Right kidney (tissue), 1 donor: ENCODE data around the gene ISCA1.

Source experiments
- DNase-seq: peaks from one replicate; pipeline ENCODE4 v3.0.0-alpha.2; 2016

ISCA1 gene

DNA sequence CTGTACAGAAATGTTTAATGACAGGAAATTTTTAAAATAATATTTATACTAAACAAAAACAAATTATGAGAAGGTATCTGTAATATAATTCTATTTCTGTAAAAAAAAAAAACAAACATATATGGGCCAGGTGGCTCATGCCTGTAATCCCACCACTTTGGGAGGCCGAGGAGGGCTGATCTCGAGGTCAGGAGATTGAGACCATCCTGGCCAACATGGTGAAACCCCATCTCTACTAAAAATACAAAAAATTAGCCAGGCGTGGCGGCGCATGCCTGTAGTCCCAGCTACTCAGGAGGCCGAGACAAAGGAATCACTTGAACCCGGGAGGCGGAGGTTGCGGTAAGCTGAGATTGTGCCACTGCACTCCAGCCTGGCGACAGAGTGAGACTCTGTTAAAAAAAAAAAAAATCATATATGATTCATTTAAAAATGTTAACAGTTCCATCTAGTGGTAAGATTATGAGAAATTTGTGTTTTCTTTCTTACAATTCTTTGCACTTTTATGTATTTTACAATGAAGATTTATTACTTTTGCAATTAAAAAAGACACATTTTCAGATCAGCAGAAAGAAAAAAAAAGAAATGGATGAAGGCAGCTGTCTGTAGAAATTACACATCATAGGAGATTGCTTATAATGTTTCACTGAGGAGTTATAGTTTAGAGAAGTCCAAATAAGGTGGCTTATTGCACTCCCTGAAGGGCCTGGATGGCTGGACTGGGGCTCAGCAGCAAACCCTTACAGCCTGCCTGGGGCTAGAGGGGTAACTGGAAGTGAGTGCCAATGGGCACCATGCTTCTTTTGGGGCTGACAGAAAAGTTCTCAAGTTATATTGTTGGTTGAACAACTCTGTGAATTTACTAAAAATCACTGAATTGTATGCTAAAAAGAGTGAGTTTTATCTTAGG is 43.2 kb downstream of the ISCA1 start:
- no peak for DNase-seq

DNA sequence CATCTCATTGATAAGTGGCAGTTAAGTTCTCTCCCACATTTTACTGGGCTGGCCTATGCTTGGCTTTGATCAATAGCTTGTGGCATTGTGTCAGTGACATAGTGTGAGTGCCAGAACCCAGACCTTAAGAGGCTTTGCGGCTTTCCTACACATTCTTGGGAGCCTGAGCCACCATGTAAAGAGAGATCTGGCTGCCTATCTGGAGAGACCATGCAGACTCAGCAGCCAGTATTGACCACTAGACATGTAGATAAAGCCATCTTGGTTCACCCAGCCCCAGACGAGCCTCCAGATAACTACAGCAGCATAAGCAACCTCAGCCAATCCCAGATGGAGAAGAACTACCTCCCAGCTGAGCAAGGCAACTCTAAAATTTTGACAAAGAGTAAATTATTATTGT is 51.5 kb downstream of the ISCA1 start:
- DNase-seq, result no peak

- no peak for DNase-seq
Measured at GRCh38 chr9:86222667-86223066, 59.7 kb downstream of the ISCA1 start.

DNA sequence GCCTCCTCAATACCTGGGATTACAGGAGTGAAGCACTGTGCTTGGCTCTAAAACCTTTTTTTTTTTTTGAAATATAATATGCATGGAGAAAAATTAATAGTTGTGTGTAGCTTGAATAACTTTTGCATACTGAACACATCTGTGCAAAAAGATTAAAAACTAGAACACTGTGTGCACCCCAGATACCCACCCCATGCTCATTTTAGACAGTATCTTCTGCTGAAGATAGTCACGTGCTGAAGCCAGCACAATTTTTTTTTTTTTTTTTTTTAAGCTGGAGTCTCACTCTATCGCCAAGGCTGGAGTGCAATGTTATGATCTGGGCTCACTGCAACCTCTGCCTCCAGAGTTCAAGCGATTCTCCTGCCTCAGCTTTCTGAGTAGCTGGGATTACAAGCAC is 62.7 kb downstream of the ISCA1 start:
- no peak for DNase-seq

DNA sequence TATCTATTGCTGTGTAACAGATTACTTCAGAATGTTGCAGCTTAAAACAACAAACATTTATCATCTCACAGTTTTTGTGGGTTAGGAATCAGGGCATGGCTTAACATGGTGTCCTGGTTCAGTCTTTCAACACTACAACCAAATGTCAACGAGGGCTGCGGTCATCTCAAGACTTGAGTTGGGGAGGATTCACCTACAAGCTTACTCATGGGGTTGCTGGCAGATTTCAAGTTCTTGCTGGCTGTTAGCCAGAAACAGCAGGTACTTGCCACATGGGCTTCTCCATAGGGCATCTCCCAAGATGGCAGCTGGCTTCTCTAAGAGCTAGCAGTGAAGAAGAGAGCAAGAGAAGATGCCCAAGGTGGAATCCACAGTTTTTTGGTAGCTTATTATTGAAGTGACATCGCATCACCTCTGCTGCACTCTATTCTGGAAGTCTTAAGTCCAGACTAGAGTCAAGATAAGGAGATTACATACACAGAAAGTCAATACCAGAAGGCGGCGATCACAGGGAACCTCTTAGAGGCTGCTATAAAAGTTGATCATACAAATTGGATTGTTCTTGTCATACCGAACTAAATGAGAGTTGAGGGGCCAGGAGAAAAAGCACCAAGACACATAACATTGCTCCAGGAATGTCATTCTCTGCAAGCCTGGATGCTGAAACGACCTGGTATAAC is 65.1 kb downstream of the ISCA1 start:
- DNase-seq, result no peak
